HG02870 (cell line): ENCODE measurements around the gene XG.

Experiments
- ATAC-seq: cut with Tn5 transposase; IDR thresholded peaks from one replicate; pipeline ENCODE4 v1.9.1; 2021; ENCODE audit warnings: mild to moderate bottlenecking, moderate library complexity; ENCODE audit not compliant: unreplicated experiment

XG gene

DNA sequence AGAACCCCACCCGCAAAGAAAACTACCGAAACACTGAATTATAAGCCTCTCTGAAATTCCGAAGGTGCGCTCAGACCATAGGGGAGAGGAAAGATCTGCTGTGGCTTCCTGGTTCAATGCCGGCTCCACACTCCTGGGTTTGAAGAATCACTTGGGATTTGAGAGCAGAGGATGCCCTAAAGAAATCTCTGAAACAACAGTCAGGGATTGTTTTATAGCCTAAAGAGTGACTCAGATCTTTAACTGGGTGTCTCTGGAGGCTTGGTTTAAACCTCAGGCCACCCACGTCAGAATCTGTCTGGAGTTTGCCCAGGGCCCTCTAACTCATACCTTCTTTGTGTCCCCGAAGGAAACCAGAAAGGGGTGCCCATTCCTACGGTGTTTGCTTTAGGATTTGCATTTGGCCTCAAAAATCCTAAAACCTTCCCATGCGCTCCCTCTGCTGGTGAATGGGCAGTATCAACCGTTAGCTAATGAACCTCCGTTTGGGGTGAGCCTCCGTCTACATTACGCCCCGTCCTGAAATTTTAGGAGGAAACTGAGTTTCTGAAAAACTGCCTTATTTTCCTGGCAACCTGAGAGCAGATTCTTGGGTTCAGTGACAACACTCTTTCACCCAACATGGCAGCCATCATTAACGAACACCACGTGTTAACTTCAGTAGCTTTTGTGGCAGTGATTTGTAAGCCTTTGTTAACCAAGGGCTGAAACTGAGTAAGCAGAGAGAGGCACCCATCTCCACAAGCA, 60.5 kb downstream of the XG start:
- ATAC-seq: peak; percentile 78

DNA sequence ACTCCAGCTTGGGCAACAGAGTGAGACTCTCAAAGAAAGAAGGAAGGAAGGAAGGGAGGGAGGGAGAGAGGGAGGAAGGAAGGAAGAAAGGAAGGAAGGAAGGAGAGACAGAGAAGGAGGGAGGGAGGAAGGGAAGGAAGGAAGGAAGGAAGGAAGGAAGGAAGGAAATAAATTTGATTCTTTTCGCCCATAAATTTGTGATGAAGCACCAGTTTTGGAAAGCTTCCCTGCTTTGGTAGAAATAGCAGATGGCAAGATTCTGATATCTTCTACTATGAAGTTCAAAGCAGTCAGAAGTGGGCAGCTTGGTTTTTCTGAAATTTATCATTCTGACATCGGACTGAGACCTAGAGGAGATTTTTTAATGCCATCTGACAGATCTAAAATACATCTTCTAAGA, 65.2 kb downstream of the XG start:
- no peak for ATAC-seq

- ATAC-seq: no peak
These were observed 67.7 kb downstream of the XG start for GRCh38 chrX:2819345-2820135.

GRCh38 chrX:2820136-2820771, 68.4 kb downstream of the XG start:
- ATAC-seq: no peak

- no peak for ATAC-seq
These were observed 72.1 kb downstream of the XG start for GRCh38 chrX:2823795-2824386.

- ATAC-seq: no peak
These were observed 73.0 kb downstream of the XG start for GRCh38 chrX:2824886-2825285.

DNA sequence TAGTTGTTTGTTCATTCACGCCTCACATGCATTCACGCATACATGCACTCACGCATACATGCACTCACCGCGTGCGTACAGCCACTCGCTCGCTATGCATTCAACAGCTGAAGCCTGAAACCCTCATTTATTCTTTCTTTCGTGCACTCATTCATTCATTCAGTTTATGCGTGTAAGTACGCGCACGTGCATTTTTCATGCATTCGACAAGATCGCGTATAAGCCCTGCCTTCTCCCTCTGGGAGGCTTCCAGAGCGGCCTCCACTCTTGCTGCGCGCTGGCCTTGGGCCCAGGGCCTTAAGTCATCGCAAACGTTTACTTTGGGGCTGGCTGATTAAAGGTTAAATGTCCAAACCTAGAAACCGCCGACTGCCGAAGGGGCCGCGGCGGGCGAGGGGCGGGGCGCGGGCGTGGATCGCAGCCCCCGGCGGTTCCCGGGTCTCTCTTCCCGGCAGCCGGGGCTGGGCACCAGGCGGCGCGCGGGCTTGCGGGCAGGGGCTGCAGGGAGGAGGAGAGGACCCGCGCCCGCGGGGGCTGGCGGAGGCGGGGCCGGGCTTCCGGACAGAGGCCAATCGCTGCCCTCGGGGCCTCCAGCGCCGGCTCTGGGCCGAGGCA, 76.6 kb downstream of the XG start, which contains the start of gene GYG2:
Gene GYG2 (plus strand): TSS at position 587 of the 615 bp plus-strand sequence. CDS start 1,259 bp downstream, outside the sequence.
- ATAC-seq: no peak

GRCh38 chrX:2828959-2829411, 77.1 kb downstream of the XG start:
- ATAC-seq: no peak

DNA sequence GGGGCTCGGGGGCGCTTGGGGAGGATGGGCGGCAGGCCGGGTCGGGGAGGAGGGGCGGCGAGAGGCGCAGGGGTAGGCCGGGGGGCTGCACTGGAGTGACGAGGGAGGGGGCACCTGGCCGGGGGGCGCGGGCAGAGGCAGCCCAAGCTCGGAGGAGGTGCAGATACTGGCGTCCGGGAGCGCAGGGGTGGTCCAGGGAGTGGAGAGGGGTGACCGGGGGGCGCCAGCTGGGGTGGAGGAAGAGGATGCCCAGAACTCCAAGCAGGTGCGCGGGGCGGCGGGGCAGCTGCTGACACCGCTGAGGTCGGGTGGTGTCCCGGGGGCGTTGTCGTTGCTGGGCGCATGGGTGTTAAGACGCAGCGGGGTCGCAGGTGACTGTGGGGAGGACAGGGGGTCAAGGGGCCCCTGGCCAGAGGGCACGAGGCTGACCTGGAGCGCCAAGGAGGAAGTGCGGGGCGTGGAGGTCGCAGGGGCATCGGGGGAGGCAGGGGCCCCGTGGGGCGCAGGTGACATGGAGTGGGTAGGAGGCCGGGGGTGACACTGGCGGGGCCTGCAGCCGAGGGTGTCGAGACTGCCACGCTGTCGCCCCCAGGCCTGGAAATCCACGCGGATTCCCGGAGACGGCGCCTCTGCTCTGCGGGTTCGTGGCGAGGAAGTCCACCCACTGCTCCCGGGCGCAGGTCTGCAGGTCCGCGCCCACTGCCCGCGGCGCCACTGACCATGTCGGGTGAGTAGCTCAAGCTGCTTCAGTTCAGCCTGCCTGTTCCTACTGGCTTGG, 77.8 kb downstream of the XG start:
- no peak for ATAC-seq

DNA sequence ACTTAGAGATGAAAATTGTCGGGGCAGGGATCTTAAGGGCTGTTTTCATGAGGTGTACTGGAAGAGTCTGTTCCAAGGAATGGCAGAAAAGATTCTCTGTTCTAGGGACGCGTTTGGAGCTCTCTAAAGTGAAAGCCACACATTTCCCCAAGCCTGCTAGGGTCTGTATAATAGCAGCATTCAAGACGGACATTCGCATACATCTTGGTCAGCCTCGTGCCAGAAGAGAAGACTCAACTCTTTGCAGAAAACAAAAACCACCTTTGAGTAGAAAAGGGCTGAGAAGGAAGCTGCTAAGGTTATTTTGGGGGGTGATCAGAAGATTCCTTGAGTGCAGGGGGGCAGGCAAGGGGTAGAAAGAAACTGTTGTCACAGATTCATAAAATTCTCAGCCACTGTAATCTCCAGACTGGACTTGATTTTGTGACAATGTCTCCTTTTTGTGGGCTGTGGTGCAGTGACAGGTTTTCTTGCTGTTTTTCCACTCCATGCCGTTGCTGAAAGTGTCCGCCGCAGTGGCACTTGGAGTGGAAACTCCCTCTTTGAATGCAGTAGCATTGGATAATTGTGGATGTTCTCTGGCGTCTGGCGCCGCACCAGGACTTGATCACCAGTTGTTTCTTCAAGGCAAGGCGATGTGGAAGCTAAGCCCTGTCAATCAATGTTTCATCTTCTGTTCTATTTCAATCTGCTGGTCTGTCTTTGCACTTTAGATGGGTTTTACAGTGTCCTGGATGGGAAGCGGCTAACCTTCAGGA, 79.8 kb downstream of the XG start:
- ATAC-seq: no peak

DNA sequence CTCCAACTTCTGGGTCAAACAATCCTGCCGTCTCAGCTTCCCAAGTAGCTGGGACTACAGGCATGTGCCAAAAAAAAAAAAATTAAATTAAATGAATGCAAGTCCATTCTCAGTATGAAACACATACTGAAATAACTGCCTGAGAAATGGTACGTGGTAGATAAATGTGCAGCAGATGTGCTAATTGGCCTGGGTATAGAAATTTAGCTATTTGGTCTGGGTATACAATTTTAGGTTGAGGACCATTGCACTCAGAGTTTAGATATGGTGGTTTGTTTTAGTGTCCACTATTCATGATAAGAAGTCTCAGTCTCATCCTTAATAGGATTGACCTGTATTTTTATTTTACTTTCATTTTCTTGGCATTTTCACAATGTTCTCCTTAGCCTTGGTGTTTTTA, 86.1 kb downstream of the XG start:
- ATAC-seq: no peak

DNA sequence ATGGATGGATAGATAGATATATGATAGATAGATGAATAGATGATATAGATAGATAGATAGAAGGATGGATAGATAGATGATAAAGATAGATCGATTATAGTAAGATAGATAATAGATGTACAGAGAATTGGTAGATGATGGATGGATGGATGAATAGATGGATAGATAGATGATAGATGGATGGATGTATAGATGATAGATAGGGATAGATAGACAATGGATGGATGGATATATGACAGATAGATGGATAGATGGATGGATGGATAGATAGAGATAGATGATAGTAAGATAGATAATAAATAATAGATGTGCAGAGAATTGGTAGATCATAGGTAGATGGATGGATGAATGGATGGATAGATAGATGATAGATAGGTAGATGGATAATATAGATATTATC, 89.1 kb downstream of the XG start:
- no peak for ATAC-seq

DNA sequence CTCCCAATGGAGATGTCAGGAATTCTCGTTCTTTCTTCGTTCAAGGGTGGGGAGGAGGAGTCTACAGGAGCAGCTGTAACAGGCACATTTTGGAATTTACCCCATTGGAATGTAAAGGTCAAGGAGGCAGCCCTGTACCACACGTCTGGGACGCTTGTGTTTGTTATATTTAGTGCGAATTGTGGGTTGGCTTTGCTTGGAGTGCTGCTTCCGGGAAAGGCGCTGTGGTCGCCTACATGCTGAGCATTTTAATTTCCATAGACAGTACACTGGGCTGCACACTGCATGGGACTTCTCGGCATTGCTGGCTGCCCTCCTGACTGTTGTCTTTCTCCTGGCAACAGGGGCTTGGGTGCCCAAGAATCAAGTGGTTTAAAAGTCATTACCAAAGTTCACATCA, 89.7 kb downstream of the XG start:
- ATAC-seq: no peak

- ATAC-seq: no peak
These were observed 95.2 kb downstream of the XG start for GRCh38 chrX:2846992-2847391.

DNA sequence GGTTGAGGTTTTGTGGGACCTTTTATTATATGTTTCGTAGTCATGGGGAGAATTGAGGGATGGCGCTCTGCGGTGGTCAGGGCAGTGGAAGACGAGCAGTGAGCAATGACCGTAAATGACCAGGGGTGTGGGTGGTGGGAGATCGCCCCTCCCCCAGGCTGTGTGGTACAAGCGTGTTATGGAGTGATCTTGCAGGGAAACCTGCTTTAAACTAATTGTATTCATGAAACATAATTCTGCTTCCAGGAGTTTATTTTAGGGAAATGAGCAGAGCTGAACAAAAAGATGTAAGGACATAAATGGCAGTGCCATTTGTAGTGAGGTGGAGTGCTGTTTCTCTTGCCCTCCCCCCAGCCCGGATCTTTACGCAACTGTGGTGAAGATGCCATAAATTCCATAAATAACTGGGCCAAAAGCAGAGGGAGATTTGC, 97.0 kb downstream of the XG start:
- no peak for ATAC-seq

DNA sequence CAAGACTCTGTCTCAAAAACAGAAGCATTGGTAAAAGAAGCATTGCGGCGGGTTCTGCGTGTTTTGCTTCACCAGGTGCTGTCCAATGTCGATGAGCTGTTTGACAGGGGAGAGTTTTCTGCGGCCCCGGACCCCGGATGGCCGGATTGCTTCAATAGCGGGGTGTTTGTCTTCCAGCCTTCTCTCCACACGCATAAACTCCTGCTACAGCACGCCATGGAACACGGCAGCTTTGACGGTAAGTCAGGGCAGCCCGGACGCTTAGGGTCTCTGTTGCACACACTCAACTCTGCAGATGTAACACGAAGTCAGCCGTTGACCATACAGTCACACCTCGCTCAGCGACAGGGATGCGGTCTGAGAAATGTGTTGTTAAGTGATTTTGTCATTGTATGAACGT, 103.1 kb downstream of the XG start:
- no peak for ATAC-seq

DNA sequence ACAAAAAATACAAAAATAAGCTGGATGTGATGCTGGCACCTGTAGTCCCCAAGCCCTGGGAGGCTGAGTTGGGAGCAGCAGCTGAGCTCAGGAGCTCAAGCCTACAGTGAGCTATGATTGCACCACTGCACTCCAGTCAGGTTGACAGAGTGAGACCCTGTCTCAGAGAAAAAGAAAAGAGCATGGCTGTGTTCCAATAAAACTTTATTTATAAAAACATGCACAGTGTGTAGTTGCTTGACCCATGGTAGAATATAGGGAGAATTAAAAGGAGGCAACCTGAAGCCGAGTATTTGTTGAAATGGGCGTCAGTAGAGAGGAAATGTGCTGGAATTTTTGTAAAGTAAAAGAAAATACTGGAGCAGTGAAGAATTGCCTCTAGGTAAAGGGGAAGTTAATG, 103.9 kb downstream of the XG start:
- ATAC-seq: no peak

GRCh38 chrX:2857566-2857965, 105.7 kb downstream of the XG start:
- no peak for ATAC-seq

DNA sequence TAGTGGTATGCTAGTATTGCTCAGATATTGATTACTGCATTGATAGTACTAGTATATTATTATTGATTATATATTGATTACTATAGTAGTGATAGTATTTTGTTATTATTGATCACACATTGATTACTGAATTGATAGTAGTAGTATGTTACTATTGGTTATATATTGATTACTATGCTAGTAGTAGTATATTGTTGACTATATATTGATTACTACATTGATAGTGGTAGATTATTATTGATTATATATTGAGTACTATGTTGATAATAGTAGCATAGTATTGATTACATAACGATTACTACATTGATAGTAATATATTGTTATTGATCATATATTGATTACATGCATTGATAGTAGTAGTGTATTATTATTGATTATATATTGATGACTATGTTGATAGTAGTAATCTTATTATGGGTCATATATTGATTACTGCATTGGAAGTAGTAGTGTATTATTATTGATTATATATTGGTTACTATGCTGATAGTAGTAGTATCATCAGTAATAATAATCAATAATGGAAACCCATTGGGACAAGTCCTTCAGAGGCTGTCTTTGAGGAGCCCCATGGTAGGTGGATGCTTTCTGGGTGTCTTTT, 107.5 kb downstream of the XG start:
- no peak for ATAC-seq
